K562 (cell line): Measurements from ENCODE around the gene SLC49A3. TPM values are rescaled to one million over a fixed set of nuclear protein-coding genes. Genes with fewer than 3 reads are reported as not detected.
A peak's percentile ranks its signal among the peaks of the same experiment; 100 is the strongest.

ENCODE experiments used
- EGR1 ChIP-seq: fragments of 450-650 bp; conservative IDR thresholded peaks from 2 replicates; pipeline ENCODE4 v1.6.1; 2017; ENCODE audit warnings: mild to moderate bottlenecking
- HDGF ChIP-seq: fragments of 450-650 bp; IDR thresholded peaks from 2 replicates; pipeline ENCODE4 v1.6.1; 2016
- HNRNPK ChIP-seq: fragments of 200-400 bp; formaldehyde crosslinking; IDR thresholded peaks from one replicate; pipeline ENCODE4 v1.6.1; 2018; ENCODE audit warnings: mild to moderate bottlenecking, low read depth, low read length; ENCODE audit not compliant: poor library complexity, severe bottlenecking
- KAT7 ChIP-seq: sonication (generic); formaldehyde crosslinking; IDR thresholded peaks from 2 replicates; pipeline ENCODE4 v1.8.0; 2022; ENCODE audit warnings: missing genetic modification reagents, mild to moderate bottlenecking, borderline replicate concordance
- KDM1A ChIP-seq, 2 experiments: fragments of 450-650 bp; IDR thresholded peaks; 2 replicates each; pipeline ENCODE4 v1.6.1; 2016; ENCODE audit warnings: mild to moderate bottlenecking in 2 of 2
- MYBL2 ChIP-seq, 2 experiments: fragments of 450-650 bp in 1 of 2; sonication (generic) in 1 of 2; formaldehyde crosslinking in 1 of 2; IDR thresholded peaks; 2 replicates each; pipeline versions ENCODE4 v1.6.1 to v1.8.1; 2017 to 2022; ENCODE audit warnings: borderline replicate concordance in 1 of 2, inconsistent platforms in 1 of 2, low read depth in 1 of 2, mild to moderate bottlenecking in 1 of 2, missing genetic modification reagents in 1 of 2, moderate library complexity in 1 of 2
- TCF3 ChIP-seq: sonication (generic); formaldehyde crosslinking; IDR thresholded peaks from 2 replicates; pipeline ENCODE4 v1.4.0; 2020; ENCODE audit warnings: mild to moderate bottlenecking, missing genetic modification reagents
- ZSCAN29 ChIP-seq: fragments of 450-650 bp; IDR thresholded peaks from 2 replicates; pipeline ENCODE4 v1.6.1; 2017
- polyA plus RNA-seq, 8 experiments: library from polyadenylated mRNA; depleted of rRNA in 4 of 8; stranded (reverse) in 5 of 8; unstranded in 3 of 8; fragments of >200 nt; fragmentation: Nextera tagmentation in 2 of 8; fragmentation: Illumina TruSeq in 1 of 8; extraction: Ambion mirVana in 2 of 8; extraction: Trizol in 1 of 8; gene quantifications; 2 replicates each; pipeline versions ENCODE4 v1.2.1 to v1.2.3, GENCODE V29; 2011 to 2014; ENCODE audit warnings: inconsistent platforms in 1 of 8, missing spikeins in 1 of 8
- total RNA-seq, 7 experiments: library from RNA; depleted of rRNA in 6 of 7; stranded (reverse); fragments of >200 nt in 6 of 7; fragmentation: Illumina TruSeq in 2 of 7; extraction: Trizol in 2 of 7; gene quantifications; 2 replicates each; pipeline versions ENCODE4 v1.2.1 to v1.2.3, GENCODE V29; 2011 to 2021; ENCODE audit warnings: low replicate concordance in 1 of 7
- TF ChIP-seq, protein P1 (sequence below), 2 experiments: fragments of 450-650 bp; formaldehyde crosslinking in 1 of 2; IDR thresholded peaks; 2 replicates each; pipeline versions ENCODE4 v1.4.0 to v1.6.1; 2014 to 2020; ENCODE audit warnings: mild to moderate bottlenecking in 2 of 2, borderline replicate concordance in 1 of 2, low read depth in 1 of 2
- TF ChIP-seq, protein P2 (sequence below): fragments of 250-450 bp; sonication (Bioruptor Pico); IDR thresholded peaks from 2 replicates; pipeline ENCODE4 v1.8.0; 2022; ENCODE audit warnings: moderate library complexity, mild to moderate bottlenecking, inconsistent platforms
- TF ChIP-seq, protein P3 (sequence below), 3 experiments: fragments of 200-800 bp in 1 of 3; sonication (Bioruptor generic) in 1 of 3; sonication (generic) in 1 of 3; formaldehyde crosslinking in 1 of 3; IDR thresholded peaks; 2 replicates each; pipeline versions ENCODE4 v1.6.1 to v1.8.0; 2016 to 2022; ENCODE audit warnings: mild to moderate bottlenecking in 2 of 3, missing compliant biosample characterization in 2 of 3, missing genetic modification characterization in 2 of 3, missing genetic modification reagents in 1 of 3

The SLC49A3 gene
- total and polyA plus RNA-seq, 9 of the 15 experiments (the other 6 are each of a cell fraction or from before 2014, with no cell fraction given), result 0.24 to 0.41 TPM; not detected in 7

DNA sequence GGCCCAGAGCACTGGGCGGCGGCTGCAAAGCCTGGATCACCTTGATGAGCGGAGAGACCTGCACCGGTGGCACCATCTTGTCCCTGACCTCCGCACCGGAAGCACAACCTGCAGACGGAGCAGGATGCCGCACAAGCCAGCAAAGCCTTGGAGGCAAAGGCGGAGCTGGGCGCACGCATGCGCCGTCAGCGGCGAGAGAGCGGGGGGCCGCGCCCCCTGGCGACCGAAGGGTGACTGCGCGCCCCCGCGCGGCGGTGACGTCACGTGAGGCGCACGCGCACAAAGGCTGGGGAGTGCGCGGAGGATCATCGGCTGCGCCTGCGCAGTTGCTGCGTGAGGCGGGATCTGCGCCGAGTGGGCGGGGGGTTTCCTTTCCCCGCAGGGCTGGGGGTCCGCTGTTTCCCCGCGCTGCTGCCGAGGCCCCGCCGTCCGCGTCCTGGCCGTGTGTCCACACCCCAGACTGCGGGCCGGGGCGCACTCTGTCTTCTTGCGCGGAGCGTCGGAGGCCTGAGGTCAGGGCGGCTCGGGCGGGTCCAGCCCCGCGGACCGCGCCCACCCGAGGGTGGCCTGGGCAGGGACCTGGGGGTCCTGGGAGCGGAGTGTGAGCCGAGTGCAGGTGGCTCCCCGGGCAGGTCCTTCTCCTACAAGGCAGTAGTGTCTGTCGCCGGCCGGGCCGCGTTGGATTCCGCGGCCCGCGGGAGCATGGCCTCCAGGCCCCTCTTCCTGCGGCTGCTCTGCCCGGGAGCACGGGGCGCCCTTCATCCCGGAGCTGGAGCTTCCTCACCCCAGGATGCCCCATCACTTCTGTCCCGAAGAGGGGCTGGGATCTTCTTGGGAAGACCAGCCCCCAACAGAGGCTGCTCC, 14.5 kb downstream of the SLC49A3 start, which contains the start of the genes ATP5ME and MYL5 (continued):
- TF ChIP-seq, protein P1, sequence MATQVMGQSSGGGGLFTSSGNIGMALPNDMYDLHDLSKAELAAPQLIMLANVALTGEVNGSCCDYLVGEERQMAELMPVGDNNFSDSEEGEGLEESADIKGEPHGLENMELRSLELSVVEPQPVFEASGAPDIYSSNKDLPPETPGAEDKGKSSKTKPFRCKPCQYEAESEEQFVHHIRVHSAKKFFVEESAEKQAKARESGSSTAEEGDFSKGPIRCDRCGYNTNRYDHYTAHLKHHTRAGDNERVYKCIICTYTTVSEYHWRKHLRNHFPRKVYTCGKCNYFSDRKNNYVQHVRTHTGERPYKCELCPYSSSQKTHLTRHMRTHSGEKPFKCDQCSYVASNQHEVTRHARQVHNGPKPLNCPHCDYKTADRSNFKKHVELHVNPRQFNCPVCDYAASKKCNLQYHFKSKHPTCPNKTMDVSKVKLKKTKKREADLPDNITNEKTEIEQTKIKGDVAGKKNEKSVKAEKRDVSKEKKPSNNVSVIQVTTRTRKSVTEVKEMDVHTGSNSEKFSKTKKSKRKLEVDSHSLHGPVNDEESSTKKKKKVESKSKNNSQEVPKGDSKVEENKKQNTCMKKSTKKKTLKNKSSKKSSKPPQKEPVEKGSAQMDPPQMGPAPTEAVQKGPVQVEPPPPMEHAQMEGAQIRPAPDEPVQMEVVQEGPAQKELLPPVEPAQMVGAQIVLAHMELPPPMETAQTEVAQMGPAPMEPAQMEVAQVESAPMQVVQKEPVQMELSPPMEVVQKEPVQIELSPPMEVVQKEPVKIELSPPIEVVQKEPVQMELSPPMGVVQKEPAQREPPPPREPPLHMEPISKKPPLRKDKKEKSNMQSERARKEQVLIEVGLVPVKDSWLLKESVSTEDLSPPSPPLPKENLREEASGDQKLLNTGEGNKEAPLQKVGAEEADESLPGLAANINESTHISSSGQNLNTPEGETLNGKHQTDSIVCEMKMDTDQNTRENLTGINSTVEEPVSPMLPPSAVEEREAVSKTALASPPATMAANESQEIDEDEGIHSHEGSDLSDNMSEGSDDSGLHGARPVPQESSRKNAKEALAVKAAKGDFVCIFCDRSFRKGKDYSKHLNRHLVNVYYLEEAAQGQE (IDR thresholded peaks at IDR 0.05; ENCODE audit: borderline replicate concordance), result peak; percentile 78
- TF ChIP-seq, protein P1 (CRISPR knock-in tag; IDR thresholded peaks at IDR 0.05; ENCODE audit: low read depth), result peak; percentile 84
- TF ChIP-seq KDM1A (IDR thresholded peaks at IDR 0.05) (no peak), MYBL2 (IDR thresholded peaks at IDR 0.05; ENCODE audit: low read depth) (no peak), MYBL2 (CRISPR knock-in tag; IDR thresholded peaks at IDR 0.05; ENCODE audit: borderline replicate concordance) (no peak), HNRNPK (no peak), EGR1 (peak; percentile 97), ZSCAN29 (no peak), TCF3 (CRISPR knock-in tag) (peak; percentile 5; the same call in 1 of the 2 replicates), HDGF (no peak), KAT7 (CRISPR knock-in tag) (no peak; the same call in 1 of the 2 replicates)
- TF ChIP-seq, protein P2, sequence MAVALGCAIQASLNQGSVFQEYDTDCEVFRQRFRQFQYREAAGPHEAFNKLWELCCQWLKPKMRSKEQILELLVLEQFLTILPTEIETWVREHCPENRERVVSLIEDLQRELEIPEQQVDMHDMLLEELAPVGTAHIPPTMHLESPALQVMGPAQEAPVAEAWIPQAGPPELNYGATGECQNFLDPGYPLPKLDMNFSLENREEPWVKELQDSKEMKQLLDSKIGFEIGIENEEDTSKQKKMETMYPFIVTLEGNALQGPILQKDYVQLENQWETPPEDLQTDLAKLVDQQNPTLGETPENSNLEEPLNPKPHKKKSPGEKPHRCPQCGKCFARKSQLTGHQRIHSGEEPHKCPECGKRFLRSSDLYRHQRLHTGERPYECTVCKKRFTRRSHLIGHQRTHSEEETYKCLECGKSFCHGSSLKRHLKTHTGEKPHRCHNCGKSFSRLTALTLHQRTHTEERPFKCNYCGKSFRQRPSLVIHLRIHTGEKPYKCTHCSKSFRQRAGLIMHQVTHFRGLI (CRISPR knock-in tag), result no peak
- TF ChIP-seq, protein P3, sequence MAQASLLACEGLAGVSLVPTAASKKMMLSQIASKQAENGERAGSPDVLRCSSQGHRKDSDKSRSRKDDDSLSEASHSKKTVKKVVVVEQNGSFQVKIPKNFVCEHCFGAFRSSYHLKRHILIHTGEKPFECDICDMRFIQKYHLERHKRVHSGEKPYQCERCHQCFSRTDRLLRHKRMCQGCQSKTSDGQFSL (CRISPR knock-in tag; IDR thresholded peaks at IDR 0.05), result peak; percentile 99
- TF ChIP-seq, protein P3 (tag; IDR thresholded peaks at IDR 0.05), result peak in 1 of 2 experiments; percentile 78; a peak in 2 of 4 replicates
